ENCODE data around the gene OR5K4. TPM values are rescaled to one million over a fixed set of nuclear protein-coding genes. Genes with fewer than 3 reads are reported as not detected.

The OR5K4 gene
- polyA plus RNA-seq, 1 donor (not counting 4 experiments of a cell fraction or from before 2014, with no cell fraction given), result not detected

DNA sequence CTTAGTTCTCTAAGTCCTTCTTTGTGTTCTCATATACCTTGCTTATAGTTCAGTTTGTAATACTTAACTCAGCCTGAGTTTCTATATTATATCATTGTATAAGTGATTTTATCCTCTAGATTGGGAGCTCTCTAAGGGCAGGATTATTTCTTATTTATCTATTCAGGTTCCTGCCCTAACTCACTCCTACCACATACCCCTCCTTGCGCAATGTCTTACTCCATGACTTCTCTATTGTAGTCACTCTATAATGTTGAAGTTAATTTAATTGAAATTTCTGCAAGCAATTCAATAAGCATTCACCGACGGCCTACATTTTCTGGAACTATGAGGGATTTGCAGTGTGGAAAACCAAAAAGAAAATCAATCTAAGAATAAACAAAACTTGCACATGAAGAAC lies 3.6 kb upstream of the OR5K4 start:
- DNase-seq (ENCODE audit: low read depth, low spot score) (no peak), FAIRE-seq (no peak)
- H3K4me1 ChIP-seq (ENCODE audit: control insufficient read depth, extremely low read depth, insufficient read depth, low read length), result no peaks in the 10 kb centered on the region
- H3K9me3 ChIP-seq (ENCODE audit: control insufficient read depth, low read depth, low read length), result no peaks in the 10 kb centered on the region
- dilution Hi-C loops (cut with MboI; ENCODE audit: extremely low pct_ligation_motif_present, low sequenced_read_pairs), result no loop called here
- H3K9me1 ChIP-seq (ENCODE audit: control insufficient read depth, extremely low read depth, insufficient read depth, low read length), result no peaks in the 10 kb centered on the region
- H3K36me3 ChIP-seq (ENCODE audit: control insufficient read depth in 2 of 2, extremely low read depth in 1 of 2, insufficient read depth in 2 of 2, low read length in 2 of 2), result no peaks in the 10 kb centered on the region
- H3K4me2 ChIP-seq (ENCODE audit: control insufficient read depth, extremely low read depth, insufficient read depth, low read depth, low read length), result no peak overlapping the region
- no peaks in the 10 kb centered on the region for H3K27me3 ChIP-seq (ENCODE audit: control insufficient read depth, extremely low read depth, insufficient read depth, low read length)
- H3K27ac ChIP-seq (ENCODE audit: control insufficient read depth, insufficient read depth, low read length), result no peak overlapping the region
- H3K4me3 ChIP-seq (ENCODE audit: control insufficient read depth in 2 of 3, extremely low read depth in 1 of 3, insufficient read depth in 2 of 3, low read depth in 1 of 3, low read length in 3 of 3), result no peak overlapping the region
- no peaks in the 10 kb centered on the region for H4K20me1 ChIP-seq (ENCODE audit: control insufficient read depth, extremely low read depth, insufficient read depth, low read length)
- H2AFZ ChIP-seq (ENCODE audit: control insufficient read depth, low read length), result no peak overlapping the region
- TF ChIP-seq EZH2 (IDR thresholded peaks at IDR 0.05; ENCODE audit: low read length) (no peak), CTCF (optimal IDR thresholded peaks at IDR 0.05 in 1 of 3, IDR thresholded peaks at IDR 0.05 in 1 of 3, conservative IDR thresholded peaks at IDR 0.05 in 1 of 3; ENCODE audit: extremely low read depth in 1 of 3, insufficient read depth in 2 of 3, low read length in 3 of 3) (no peak)
- no peaks in the 10 kb centered on the region for H3K79me2 ChIP-seq (ENCODE audit: control insufficient read depth, insufficient read depth, low read length)
- no peak overlapping the region for H3K9ac ChIP-seq (ENCODE audit: control insufficient read depth, extremely low read depth, insufficient read depth, low read length)

DNA sequence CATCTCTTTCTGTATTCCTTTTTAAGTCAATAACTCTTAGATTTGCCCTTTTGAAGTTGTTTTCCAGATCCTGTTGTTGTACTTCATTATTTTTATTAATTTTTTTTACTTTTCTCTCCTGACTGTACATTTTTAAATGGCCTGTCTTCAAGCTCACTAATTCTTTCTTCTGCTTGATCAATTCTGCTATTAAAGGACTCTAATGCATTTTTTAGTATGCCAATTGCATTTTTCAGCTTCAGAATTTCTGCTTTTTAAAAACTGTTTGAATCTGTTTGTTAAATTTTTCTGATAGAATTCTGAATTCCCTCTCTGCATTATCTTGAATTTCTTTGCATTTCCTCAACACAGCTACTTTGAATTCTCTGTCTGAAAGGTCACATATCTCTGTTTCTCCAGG lies 5.6 kb downstream of the OR5K4 start:
- Histone ChIP-seq H3K36me3 (ENCODE audit: control insufficient read depth in 2 of 2, extremely low read depth in 1 of 2, insufficient read depth in 2 of 2, low read length in 2 of 2) (no peaks in the 10 kb centered on the region), H3K79me2 (ENCODE audit: control insufficient read depth, insufficient read depth, low read length) (no peaks in the 10 kb centered on the region), H3K4me3 (ENCODE audit: control insufficient read depth in 2 of 3, extremely low read depth in 1 of 3, insufficient read depth in 2 of 3, low read depth in 1 of 3, low read length in 3 of 3) (no peak overlapping the region), H3K9me1 (ENCODE audit: control insufficient read depth, extremely low read depth, insufficient read depth, low read length) (no peaks in the 10 kb centered on the region), H3K9me3 (ENCODE audit: control insufficient read depth, low read depth, low read length) (no peaks in the 10 kb centered on the region), H3K9ac (ENCODE audit: control insufficient read depth, extremely low read depth, insufficient read depth, low read length) (no peak overlapping the region), H3K4me1 (ENCODE audit: control insufficient read depth, extremely low read depth, insufficient read depth, low read length) (peaks cover 3% of the 10 kb centered on the region), H3K4me2 (ENCODE audit: control insufficient read depth, extremely low read depth, insufficient read depth, low read depth, low read length) (no peak overlapping the region), H3K27me3 (ENCODE audit: control insufficient read depth, extremely low read depth, insufficient read depth, low read length) (no peaks in the 10 kb centered on the region), H4K20me1 (ENCODE audit: control insufficient read depth, extremely low read depth, insufficient read depth, low read length) (no peaks in the 10 kb centered on the region), H3K27ac (ENCODE audit: control insufficient read depth, insufficient read depth, low read length) (no peak overlapping the region), H2AFZ (ENCODE audit: control insufficient read depth, low read length) (no peak overlapping the region)
- dilution Hi-C loops (cut with MboI; ENCODE audit: extremely low pct_ligation_motif_present, low sequenced_read_pairs), result no loop called here
- no peak for TF ChIP-seq CTCF (optimal IDR thresholded peaks at IDR 0.05 in 1 of 3, IDR thresholded peaks at IDR 0.05 in 1 of 3, conservative IDR thresholded peaks at IDR 0.05 in 1 of 3; ENCODE audit: extremely low read depth in 1 of 3, insufficient read depth in 2 of 3, low read length in 3 of 3)
- TF ChIP-seq EZH2 (IDR thresholded peaks at IDR 0.05; ENCODE audit: low read length), result no peak
- DNase-seq (ENCODE audit: low read depth, low spot score) (no peak), FAIRE-seq (no peak)
